Right forelimb (tissue), 1 donor: ENCODE data around the gene CPNE7.

ENCODE experiments used
- DNase-seq: peaks from one replicate; pipeline ENCODE4 v3.0.0-alpha.2; 2018

The CPNE7 gene

DNA sequence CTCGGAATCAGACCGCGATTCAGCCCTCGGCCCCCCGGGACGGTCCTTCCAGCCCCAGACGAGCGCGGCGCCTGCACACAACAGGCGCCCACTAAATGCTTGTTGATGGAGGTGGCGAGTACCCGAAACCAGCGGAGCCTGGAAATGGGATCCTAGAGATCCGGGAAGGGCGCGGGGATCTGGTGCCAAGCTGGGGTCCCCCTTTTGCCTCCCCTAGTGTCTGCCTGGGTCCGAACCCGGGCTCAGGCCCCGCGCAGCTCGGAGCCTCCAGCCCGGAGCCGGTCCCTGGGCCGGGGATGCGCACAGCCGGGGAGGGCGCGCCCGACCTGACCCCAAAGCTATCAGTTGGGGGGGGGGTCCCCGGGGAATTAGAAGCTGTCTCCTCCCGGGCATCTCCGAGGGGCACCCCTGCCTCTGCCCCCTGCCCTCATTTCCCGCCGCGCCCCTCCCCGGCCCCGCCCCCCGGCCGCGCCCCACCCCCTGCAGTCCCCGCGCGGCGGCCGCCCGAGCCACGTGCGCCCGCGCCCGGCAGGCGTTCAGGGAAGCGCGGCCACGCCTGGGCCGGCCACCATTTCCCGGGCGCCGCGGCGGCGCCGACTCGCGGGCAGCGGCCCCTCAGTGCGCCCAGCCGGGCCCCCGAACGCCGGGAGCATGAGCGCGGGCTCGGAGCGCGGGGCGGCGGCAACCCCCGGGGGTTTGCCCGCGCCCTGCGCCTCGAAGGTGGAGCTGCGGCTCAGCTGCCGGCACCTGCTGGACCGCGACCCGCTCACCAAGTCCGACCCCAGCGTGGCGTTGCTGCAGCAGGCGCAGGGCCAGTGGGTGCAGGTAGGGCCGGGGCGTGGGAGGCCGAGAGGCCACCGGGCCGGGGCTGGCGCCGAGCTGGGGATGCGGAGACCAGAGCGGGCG is at the start of gene CPNE7:
Gene CPNE7 (plus strand): TSS at position 512 of the 906 bp plus-strand sequence. CDS start 140 bp downstream, at position 652.
- DNase-seq = no peak

DNA sequence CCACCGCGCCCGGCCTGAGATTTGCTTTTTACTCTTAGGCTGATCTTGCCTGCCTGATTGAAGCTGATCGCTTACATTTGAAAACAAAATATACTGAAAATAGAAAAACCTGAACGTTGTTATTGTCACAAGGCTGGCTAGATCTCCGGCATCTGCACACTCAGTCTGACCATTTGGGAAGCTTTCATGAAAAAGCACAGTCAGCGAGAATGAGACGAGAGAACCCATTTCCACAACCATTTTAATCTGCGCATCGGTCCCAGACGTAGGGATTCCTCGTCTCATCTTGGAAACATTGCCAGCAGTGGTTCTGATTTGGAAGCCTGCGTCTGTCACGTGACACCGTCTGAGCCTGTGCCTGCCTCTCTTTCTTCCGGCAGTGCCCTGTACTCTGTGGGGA is 46.5 kb upstream of the CPNE7 start:
- DNase-seq = no peak

DNA sequence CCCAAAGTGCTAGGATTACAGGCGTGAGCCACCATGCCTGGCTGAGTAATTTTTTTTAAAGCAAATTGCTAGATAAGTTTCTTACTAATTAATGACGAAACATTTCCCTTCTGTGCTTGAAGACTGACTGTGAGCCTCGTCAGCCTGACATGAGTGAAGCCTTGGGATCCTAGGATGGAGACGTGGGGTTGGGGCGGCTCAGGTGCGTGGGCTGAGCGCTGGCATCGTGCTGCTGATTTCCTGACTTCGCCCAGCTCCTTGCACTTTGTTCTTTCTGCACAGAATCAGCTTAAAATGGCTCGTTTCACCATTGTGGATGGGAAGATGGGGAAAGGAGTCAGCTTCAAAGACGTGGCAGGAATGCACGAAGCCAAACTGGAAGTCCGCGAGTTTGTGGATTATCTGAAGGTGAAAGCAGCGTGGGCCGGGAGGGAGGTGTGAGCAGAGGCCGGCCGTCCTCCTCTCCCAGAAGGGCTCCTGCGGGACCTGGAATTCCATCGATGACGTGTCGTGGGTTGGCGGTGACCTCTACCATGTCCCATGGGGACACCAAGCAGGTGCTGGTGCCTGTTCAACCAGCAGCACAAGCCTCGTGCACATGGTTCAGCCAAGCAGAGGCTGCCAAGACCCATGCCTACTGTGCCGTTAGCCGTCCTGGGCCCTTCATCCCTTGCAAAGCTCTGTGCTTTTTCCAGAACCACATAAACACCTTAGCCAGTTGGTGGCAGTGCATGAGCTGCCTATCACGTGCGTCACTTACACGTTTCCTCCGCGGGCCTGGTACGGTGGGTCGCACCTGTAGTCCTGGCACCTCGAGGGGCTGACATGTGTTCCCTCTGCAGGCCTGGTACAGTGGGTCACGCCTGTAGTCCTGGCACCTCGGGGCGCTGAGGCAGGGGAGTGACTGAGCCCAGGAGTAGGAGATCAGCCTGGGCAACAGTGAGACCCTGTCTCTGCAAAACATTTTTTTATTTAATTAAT is 44.9 kb upstream of the CPNE7 start:
- no peak for DNase-seq

DNA sequence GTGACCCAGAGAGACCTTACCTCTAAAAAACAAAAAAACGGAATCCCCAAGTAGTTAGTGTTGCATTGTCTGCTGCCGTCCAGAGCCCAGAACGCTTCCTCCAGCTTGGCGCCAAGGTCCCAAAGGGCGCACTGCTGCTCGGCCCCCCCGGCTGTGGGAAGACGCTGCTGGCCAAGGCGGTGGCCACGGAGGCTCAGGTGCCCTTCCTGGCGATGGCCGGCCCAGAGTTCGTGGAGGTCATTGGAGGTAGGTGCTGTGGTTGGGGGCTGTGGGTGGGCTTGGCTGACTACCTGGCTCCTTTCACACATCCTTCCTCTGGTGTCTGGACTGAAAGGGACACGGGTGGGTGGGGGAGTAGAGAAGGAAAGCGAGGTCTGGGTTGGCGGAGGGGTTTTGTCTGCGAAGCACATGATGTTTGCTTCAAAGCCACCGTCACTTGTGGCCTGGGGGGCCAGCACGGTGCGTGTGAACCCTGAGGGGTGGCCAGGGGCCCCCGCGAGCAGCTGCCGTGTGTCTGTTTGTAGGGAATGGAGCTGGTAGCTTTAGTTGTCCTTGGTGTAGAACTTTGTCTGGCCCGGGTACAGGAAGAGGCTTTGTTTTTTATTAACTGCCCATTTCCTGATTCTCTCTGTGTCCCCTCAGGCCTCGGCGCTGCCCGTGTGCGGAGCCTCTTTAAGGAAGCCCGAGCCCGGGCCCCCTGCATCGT is 43.6 kb upstream of the CPNE7 start:
- no peak for DNase-seq

DNA sequence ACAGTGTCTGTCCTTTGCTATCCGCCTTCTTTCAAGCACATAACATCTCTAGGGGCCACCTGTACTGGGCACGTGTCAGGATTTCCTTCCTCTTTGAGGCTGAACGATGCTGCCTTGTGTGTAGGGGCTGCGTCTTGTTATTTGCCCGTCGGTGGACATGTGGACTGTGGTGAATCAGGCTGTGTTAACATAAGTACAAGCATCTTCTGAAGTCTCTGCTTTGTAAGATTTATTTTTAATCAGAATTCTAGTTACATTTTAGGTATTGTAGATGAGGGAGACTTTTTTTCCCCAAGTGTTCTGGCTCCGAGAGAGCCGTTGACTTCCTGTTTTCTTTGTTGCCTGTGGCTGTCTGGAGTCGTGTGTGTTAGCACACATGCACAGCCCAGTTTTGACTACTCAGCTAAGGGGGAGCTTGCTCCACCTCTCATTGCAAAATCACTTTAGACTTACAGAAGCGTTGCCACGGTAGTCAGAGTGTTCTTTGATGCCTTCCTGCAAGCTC is 41.3 kb upstream of the CPNE7 start:
- no peak for DNase-seq

DNA sequence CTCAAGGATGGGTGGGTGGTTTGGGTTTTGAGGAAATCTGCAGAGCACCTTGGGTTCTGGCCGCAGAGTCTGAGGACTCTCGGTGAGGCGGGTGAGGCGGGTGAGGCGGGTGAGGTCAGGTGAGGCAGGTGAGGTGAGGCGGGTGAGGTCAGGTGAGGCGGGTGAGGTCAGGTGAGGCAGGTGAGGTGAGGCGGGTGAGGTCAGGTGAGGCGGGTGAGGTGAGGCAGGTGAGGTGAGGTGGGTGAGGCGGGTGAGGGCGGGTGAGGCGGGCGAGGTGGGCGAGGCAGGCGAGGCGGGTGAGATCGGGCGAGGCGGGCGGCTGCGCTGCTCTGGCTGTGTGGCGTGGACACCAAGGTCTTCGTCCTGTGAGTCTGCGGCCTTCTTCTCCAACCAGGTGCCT is 39.2 kb upstream of the CPNE7 start:
- DNase-seq = no peak

DNA sequence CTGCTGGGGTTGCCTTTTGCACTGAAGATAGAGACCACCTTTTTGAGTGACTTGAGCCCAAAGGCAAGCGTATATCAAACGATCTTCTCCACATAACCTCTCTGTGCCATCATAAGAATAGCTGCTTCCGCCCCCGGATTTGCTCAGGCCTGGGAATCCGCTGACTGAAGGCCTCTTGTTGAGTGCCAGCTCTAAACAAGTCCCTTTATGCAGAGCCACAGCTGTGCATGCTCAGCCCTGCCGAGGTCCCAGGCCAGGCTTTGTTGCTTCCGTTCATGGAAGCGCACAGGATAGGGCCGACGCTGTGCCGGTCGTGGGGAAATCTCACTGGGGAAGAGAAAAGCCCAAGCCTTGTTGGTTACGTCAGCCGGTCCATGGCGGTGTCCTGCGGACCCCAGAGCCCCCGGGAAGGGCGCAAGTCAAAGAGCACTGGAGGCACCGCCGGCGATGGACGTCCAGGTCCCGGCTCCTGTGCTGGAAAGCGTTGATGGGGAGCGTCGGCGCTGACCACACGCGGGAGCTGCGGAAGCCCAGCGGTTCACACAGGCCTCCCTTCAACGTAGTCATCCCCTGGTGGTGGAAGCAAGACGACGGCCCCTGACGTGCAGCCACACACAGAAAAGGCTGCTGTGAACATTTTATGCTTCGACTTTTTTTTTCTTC is 38.5 kb upstream of the CPNE7 start:
- no peak for DNase-seq

DNA sequence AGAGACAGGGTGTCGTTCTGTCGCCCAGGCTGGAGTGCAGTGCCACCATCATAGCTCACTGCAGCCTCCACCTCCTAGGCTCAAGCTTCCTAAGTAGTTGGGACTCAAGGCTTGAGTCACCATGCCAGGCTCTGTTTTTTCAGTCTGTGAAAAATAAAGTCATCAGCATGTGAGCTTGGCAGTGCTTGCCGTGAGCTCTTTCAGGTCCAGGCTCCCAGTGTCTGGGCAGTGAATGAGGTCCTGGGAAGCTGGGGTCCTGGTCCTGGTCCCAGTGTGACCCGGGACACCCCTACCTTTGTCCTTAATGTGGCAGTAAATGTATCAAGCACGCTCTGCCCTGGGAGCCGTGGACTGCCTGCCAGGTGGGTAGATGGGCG is 38.0 kb upstream of the CPNE7 start:
- no peak for DNase-seq

DNA sequence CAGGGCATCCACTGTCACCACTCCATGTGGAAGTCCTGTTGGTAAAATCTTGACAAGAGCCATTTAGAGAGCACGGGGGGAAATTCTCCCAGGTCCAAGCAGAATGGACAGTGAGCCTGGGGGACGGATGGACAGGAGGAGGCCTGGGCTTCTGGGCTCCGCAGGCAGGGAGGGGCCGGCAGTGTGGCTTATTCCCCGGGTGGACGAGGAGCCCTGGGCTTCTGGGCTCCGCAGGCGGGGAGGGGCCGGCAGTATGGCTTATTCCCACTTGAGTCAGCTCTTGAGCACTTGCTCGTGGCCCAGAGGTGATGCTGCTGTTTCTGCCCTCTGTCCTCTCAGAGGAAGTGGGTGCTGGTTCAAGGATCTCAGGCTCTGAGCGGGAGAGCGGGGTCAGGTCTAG is 37.3 kb upstream of the CPNE7 start:
- DNase-seq = no peak

DNA sequence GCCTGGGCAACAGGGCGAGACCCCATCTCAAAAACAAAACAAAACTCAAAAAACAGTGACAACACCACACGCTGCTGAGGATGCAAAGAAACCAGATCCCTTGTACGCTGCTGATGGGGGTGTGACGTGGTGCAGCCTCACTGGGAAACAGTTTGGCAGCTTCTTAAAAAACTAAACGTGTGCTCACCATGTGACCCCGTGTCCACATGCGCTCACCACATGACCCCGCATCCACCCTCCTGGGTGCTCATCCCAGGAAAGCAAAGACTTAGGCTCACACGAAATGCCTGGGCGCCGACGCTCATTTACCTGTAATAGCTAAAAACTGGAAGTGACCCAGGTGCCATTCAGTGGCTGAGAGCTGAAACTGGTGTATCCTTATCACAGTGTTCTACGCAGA is 35.0 kb upstream of the CPNE7 start:
- no peak for DNase-seq

DNA sequence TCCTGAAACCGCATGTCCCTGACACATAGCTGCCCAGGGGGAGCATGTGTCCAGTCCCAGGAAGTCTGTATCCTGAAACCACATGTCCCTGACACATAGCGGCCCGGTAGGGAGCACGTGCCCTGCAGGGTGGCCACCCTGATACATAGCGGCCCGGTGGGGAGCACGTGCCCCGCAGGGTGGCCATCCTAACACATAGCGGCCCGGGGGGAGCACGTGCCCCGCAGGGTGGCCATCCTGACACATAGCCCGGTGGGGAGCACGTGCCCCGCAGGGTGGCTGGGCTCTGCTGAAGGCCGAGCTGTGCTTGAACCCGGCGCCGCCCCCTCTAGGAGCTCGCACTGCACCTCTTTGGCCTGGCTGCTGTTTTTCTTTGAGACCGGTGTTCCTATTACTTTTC is 33.8 kb upstream of the CPNE7 start:
- DNase-seq = no peak

DNA sequence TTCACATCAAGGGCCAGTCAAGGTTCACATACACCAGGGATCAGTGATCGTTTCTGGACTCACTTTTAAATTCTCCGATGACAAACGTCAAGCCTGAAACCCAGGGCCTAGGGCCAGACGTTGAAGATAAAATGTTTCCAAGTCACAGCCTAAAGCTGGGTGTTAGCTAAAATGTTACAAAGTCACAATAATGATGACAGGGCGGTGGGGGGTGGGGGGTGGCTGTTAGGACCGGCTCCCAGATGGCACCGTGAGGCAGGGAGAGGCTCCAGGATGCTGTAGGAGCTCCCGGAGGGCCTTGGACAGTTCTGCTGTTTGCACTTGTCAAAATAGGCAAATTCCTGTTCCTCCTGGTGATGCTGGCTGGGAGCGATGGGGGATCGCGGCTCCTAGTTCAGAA is 31.4 kb upstream of the CPNE7 start:
- DNase-seq = no peak

DNA sequence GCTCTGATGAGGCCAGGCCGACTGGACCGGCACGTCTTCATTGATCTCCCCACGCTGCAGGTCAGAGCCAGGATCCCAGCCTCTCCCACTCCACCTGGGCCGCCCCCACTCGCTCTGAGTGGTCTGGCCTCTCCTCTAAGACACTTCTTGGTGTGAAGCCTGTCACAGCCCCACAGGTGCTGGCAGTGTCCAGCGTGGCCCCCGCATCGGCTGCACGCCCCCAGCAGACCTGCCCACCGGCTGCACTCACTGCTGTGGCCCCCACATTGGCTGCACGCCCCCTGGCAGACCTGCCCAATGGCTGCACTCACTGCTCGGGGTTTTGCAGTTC is 30.9 kb upstream of the CPNE7 start:
- DNase-seq = no peak

DNA sequence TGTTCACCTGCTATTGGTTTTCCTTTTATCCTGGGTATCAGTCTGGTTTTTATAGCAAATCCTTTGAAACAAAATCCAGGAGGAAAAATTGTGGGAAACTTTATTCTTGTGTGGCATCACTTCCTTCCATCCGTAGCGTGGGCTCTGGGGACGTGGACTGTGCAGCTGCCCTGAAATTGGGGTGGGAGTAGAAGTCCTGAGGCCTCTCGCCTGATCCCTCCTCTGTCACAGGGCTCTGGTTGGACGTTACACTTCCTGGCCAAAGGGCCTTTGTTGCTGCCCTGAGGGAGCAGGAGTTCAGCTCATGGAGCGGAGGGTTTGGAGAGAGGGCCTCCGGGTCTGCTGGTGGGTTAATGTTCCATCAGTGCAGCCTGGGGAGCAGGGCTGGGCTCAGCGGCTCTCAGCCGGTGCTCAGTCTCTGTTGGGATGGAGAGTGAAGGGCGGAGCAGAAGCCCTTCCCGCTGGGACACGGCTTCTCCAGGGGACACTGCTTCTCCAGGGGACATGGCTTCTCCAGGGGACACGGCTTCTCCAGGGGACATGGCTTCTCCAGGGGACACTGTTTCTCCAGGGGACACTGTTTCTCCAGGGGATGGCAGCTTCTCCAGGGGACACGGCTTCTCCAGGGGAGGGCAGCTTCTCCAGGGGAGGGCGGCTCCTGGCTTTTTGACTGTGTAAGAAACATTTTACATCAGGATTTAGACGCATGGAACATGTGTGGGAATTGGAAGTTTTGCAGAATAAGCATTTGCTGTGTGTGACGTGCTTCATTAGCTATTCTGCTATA is 30.3 kb upstream of the CPNE7 start:
- no peak for DNase-seq

DNA sequence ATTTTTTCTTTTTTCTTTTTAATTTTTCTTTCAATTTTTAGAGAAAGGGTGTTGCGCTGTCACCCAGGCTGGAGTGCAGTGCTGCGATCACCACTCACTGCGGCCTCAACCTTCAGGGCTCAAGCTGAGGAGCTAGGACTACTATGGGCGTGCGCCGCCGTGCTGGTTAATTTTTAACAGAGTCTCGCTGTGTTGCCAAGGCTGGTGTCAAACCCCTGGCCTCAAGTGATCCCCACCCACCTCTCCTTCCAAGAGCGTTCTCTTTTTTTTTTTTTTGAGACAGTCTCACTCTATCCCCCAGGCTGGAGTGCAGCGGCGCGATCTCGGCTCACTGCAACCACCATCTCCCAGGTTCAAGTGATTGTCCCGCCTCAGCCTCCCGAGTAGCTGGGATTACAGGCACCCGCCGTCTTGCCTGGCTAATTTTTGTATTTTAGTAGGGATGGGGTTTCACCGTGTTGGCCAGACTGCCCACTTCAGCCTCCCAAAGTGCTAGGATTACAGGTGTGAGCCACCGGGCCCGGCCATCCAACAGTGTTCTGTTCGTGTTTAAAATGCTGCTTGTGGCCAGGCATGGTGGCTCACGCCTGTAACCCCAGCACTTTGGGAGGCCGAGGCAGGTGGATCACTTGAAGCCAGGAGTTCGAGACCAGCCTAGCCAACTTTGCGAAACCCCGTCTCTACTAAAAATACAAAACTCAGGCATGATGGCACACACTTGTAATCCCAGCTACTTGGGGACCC is 29.6 kb upstream of the CPNE7 start:
- DNase-seq = no peak

DNA sequence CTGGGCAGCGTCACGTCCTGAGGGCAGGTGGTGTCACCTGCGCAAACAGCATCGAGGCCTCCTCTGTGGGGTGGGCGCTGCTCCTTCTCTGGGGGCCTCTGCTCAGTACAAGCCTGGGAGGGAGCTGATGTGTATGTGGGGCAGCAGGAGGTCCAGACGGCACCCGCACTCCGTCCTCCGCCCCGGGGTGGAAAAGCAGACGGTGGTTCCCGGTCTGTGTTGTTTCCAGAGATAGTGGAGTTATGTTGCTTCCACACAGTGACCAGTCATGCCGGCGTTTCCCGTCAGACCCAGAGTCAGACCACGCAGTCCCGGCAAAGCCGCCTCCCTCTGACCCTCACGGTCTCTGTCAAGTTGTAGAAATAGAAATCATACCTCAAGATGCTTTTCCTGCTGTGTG is 28.8 kb upstream of the CPNE7 start:
- DNase-seq = no peak

DNA sequence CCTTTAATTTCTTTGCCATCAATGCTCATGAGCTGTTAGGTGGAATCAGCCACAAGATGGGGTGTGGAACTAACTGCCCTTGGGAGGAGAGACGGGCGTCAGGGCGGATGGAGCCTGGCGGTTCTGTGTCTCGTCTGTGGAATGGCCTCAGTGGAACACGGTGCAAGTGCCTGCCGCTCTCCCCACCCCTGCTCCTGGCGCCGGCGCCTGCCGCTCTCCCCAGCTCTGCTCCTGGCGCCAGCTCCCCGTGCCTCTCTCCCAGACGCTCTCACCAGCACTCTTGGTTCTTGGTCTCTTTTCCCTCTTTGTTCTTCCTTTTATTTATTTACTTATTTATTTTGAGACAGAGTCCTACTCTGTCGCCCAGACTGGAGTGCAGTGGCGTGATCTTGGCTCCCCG is 28.3 kb upstream of the CPNE7 start:
- no peak for DNase-seq

DNA sequence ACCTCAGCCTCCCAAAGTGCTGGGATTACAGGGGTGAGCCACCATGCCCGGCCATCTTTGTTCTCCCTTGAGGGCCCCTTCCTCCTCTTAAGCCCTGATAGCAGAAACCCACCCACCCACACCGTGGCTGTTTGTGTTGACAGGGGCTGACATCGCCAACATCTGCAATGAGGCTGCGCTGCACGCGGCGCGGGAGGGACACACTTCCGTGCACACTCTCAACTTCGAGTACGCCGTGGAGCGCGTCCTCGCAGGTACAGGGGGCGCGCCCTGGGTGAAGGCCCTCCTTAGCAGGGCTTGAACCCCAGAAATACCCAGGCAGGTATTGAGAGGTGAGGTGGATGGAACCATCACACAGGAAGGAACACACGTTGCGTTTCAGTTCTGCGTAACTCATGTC is 27.7 kb upstream of the CPNE7 start:
- no peak for DNase-seq

DNA sequence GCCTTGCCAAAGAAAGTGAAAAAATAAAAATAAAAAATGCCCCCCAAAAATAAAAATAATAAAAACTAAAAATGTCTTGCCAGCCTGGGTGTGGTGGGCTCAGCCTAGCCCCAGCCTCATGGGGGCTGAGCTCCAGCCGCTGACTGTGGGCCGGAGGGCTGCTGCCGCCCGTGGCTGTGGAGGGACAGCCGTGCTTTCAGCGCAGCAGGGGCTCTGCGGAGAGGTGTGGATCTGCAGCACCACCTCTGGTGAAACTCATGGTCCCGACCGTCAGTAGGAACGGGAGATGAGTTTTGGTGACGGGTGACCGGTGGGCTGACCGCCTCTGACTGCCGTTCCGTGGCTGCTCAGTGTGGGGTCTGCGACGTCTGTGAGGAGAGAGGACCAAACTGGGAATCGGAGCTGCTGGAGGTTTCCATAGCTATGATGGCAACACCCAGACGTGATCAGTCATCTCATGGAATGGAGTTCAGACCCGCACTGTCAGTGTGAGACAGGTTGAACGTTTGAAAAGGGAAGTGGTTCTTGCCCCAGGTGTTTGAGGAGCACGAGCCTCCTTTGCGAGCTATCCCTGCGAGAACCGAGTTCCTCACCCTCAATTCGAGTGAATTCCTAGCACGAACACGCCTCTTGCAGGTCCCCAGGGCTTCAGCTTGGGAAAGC is 27.1 kb upstream of the CPNE7 start:
- no peak for DNase-seq

DNA sequence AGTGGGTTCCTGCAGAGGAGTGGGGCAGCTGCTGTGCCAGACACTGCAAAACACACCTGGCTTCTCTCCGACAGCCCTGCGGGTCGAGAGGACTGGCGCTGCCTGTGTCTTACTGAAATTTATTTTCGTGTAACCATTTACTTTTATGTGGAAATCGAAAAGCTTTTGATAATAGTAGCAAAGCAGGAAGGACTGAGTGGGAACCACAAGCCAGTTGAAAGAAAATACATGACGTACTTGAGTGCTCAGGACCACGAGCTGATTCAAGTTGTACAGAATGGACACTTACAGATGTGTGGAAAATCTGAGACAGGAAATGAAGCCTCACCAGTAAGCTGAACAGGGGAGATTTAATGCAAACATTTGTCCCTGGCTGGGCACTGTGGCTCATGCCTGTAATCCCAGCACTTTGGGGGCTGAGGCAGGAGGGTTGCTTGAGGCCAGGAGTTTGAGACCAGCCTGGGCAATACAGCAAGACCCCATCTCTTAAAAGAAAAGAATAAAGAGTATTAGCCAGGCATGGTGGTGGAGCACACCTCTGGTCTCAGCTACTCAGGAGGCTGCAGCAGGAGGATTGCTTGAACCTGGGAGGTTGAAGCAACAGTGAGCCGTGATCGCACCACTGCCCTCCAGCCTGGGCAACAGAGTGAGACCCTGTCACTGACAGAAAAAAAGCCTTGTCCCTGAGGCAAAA is 26.4 kb upstream of the CPNE7 start:
- DNase-seq = no peak
